ENCODE results near the gene TBC1D22A. TPM values are rescaled to one million over a fixed set of nuclear protein-coding genes. Genes with fewer than 3 reads are reported as not detected.

The TBC1D22A gene
- total and polyA plus RNA-seq, 8 donors, result 14.4 to 33.5 (median 15.7) TPM

DNA sequence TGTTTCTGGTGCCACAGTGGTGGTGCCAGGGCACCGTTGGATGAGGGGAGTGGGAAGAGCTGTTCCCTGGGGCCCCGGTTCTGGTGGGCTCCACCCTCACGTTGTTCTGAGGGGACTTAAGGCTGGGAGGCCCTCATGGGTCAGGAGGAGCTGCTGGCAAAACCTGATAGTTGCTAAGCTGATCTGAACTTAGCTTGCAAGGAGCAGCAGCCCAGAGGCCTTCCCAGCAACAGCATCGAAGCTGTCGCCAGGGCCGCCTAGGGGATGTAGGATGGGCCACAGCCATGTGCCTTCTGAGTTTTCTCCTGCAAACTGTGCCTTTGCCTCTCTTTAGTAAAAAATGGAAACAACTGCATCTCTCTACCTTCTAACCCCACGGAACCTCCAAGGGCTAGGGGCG, 240.2 kb downstream of the TBC1D22A start:
- DNase-seq, result no peak
- TF ChIP-seq, protein P1, sequence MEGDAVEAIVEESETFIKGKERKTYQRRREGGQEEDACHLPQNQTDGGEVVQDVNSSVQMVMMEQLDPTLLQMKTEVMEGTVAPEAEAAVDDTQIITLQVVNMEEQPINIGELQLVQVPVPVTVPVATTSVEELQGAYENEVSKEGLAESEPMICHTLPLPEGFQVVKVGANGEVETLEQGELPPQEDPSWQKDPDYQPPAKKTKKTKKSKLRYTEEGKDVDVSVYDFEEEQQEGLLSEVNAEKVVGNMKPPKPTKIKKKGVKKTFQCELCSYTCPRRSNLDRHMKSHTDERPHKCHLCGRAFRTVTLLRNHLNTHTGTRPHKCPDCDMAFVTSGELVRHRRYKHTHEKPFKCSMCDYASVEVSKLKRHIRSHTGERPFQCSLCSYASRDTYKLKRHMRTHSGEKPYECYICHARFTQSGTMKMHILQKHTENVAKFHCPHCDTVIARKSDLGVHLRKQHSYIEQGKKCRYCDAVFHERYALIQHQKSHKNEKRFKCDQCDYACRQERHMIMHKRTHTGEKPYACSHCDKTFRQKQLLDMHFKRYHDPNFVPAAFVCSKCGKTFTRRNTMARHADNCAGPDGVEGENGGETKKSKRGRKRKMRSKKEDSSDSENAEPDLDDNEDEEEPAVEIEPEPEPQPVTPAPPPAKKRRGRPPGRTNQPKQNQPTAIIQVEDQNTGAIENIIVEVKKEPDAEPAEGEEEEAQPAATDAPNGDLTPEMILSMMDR (IDR thresholded peaks at IDR 0.05), result no peak
- Histone ChIP-seq H3K27me3 (no peaks in the 10 kb centered on the region), H3K4me1 (no peaks in the 10 kb centered on the region), H3K27ac (no peak overlapping the region), H3K36me3 (peaks cover 0 to 17% of the 10 kb centered on the region in 2 donors), H3K9me3 (no peaks in the 10 kb centered on the region), H3K4me3 (no peak overlapping the region)
- intact Hi-C loops (cut with DNase I), result no loop called here
- no peak for ATAC-seq

- Histone ChIP-seq H3K36me3 (peaks cover 0 to 13% of the 10 kb centered on the region in 2 donors), H3K4me1 (no peaks in the 10 kb centered on the region), H3K4me3 (no peak overlapping the region), H3K27me3 (no peaks in the 10 kb centered on the region), H3K27ac (no peak overlapping the region), H3K9me3 (no peaks in the 10 kb centered on the region)
- DNase-seq (no peak), ATAC-seq (no peak)
- TF ChIP-seq, protein P1 (IDR thresholded peaks at IDR 0.05), result no peak
- intact Hi-C loops (cut with DNase I), result no loop called here
Measured at GRCh38 chr22:47005506-47006408, 243.3 kb downstream of the TBC1D22A start.

- H3K9me3 ChIP-seq, result no peaks in the 10 kb centered on the region
- H3K36me3 ChIP-seq, result peaks cover 0 to 13% of the 10 kb centered on the region in 2 donors
- H3K27ac ChIP-seq, result no peak overlapping the region
- TF ChIP-seq, protein P1 (IDR thresholded peaks at IDR 0.05), result no peak
- no peak overlapping the region for H3K4me3 ChIP-seq
- DNase-seq, result no peak
- no peaks in the 10 kb centered on the region for H3K4me1 ChIP-seq
- ATAC-seq, result no peak
- no peaks in the 10 kb centered on the region for H3K27me3 ChIP-seq
- intact Hi-C loops (cut with DNase I), result no loop called here
Measured at GRCh38 chr22:47006433-47006832, 244.0 kb downstream of the TBC1D22A start.

- ATAC-seq, result no peak
- no peaks in the 10 kb centered on the region for H3K9me3 ChIP-seq
- no peak overlapping the region for H3K27ac ChIP-seq
- H3K4me3 ChIP-seq, result no peak overlapping the region
- no peaks in the 10 kb centered on the region for H3K4me1 ChIP-seq
- intact Hi-C loops (cut with DNase I), result no loop called here
- no peak for DNase-seq
- no peaks in the 10 kb centered on the region for H3K27me3 ChIP-seq
- TF ChIP-seq, protein P1 (IDR thresholded peaks at IDR 0.05), result no peak
- H3K36me3 ChIP-seq, result peaks cover 0 to 13% of the 10 kb centered on the region in 2 donors
Measured at GRCh38 chr22:47006869-47007268, 244.4 kb downstream of the TBC1D22A start.

GRCh38 chr22:47007496-47007895, 245.0 kb downstream of the TBC1D22A start:
- H3K9me3 ChIP-seq, result no peaks in the 10 kb centered on the region
- H3K36me3 ChIP-seq, result peaks cover 0 to 13% of the 10 kb centered on the region in 2 donors
- no peak for DNase-seq
- no peaks in the 10 kb centered on the region for H3K27me3 ChIP-seq
- no peak overlapping the region for H3K27ac ChIP-seq
- H3K4me1 ChIP-seq, result no peaks in the 10 kb centered on the region
- TF ChIP-seq, protein P1 (IDR thresholded peaks at IDR 0.05), result no peak
- no peak overlapping the region for H3K4me3 ChIP-seq
- intact Hi-C loops (cut with DNase I), result no loop called here
- ATAC-seq, result no peak

All from left lung (tissue), 10 donors.